Measurements from ENCODE around the gene NDUFS6. TPM values are rescaled to one million over a fixed set of nuclear protein-coding genes. Genes with fewer than 3 reads are reported as not detected.

The NDUFS6 gene
- total RNA-seq, 4 donors from 2014 or later = 22.0 to 86.9 (median 49.7) TPM

DNA sequence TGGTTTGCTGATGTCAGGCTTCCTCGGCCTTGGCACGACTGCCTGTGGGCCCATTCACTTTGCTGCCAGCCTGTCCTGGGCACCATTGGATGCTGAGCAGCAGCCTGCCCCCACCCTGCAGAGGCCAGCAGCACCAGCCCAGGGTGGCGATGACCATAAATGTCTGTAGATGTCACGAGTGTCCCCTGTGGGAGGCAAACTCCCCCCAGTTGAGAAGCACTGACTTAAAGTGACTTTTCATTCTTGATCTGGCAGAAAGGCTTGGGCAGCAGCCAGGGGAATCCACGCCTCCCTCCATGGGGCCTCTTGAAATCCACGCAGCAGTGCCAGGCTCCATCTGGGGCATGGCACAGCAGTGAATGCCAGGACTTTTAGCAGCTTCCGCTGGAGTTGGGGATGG lies 59.7 kb downstream of the NDUFS6 start:
- 70 to 71% methylated on average over 7 of the region's 7 CpGs for WGBS, 2 donors
- TF ChIP-seq, protein P1, sequence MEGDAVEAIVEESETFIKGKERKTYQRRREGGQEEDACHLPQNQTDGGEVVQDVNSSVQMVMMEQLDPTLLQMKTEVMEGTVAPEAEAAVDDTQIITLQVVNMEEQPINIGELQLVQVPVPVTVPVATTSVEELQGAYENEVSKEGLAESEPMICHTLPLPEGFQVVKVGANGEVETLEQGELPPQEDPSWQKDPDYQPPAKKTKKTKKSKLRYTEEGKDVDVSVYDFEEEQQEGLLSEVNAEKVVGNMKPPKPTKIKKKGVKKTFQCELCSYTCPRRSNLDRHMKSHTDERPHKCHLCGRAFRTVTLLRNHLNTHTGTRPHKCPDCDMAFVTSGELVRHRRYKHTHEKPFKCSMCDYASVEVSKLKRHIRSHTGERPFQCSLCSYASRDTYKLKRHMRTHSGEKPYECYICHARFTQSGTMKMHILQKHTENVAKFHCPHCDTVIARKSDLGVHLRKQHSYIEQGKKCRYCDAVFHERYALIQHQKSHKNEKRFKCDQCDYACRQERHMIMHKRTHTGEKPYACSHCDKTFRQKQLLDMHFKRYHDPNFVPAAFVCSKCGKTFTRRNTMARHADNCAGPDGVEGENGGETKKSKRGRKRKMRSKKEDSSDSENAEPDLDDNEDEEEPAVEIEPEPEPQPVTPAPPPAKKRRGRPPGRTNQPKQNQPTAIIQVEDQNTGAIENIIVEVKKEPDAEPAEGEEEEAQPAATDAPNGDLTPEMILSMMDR (IDR thresholded peaks at IDR 0.05) = no peak
- TF ChIP-seq POLR2A (IDR thresholded peaks at IDR 0.05) = no peak

DNA sequence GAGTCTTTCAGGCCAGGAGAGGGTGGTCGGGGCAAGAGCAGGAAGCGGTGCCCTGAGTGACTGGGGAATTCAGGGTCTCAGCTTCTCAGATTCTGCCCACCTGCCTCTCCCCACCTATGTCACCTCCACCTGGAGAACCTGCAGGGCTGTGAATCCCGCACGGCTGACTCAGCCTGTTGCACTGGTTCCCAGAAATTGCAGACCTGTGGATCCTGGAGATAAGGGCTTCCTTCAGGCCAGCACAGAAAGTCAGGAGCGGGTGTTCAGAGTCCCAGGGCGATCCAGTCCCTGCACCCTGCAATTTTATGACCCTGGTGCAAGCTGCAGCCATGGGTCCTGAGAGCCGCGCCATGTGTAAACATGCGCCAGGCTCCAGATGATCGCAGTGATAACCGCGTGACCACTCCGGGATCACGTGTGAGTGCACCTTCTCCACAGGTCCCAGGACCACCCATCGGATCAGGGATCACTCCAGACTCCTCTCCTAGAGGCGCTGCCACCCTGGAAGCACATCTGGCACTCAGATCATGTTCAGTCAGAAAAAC lies 63.8 kb downstream of the NDUFS6 start:
- intact Hi-C loops (cut with DNase I; ENCODE audit: low total_unique reads) = no loop called here
- no peak for TF ChIP-seq POLR2A (IDR thresholded peaks at IDR 0.05)
- TF ChIP-seq, protein P1 (IDR thresholded peaks at IDR 0.05) = no peak
- H3K4me3 ChIP-seq (ENCODE audit: low read depth, poor library complexity, severe bottlenecking) = no peak overlapping the region
- 71 to 74% methylated on average over 16 of the region's 16 CpGs for WGBS, 2 donors
- DNase-seq (ENCODE audit: low spot score in 2 of 2) = no peak

More for the DNA sequence above, 59.7 kb downstream of the NDUFS6 start:
- no peak for DNase-seq (ENCODE audit: low spot score in 2 of 2)
- no peak overlapping the region for H3K4me3 ChIP-seq (ENCODE audit: low read depth, poor library complexity, severe bottlenecking)
- intact Hi-C loops (cut with DNase I; ENCODE audit: low total_unique reads) = no loop called here

- WGBS, 2 donors = 67 to 69% methylated on average over 13 to 14 of the region's 14 CpGs
- H3K4me3 ChIP-seq (ENCODE audit: low read depth, poor library complexity, severe bottlenecking) = no peak overlapping the region
- TF ChIP-seq, protein P1 (IDR thresholded peaks at IDR 0.05) = no peak
- DNase-seq (ENCODE audit: low spot score in 2 of 2) = no peak
- intact Hi-C loops (cut with DNase I; ENCODE audit: low total_unique reads) = no loop called here
Observed at GRCh38 chr5:1865486-1865885, 64.3 kb downstream of the NDUFS6 start.

Other genes starting within 250 kb of the NDUFS6 start
- 10 to 100 TPM; 34.6 to 59.4 (median 42.6) TPM for gene MRPL36, start 1.6 kb upstream of the NDUFS6 start, total RNA-seq
- 10 to 100 TPM; 32.5 to 58.3 (median 48.5) TPM for gene IRX4, start 81.5 kb downstream of the NDUFS6 start, total RNA-seq

Data from lower leg skin (tissue), 4 donors.